Colonic mucosa (tissue), 4 donors: ENCODE measurements around the gene GPR32. TPM values are rescaled to one million over a fixed set of nuclear protein-coding genes. Genes with fewer than 3 reads are reported as not detected.
"Not testable (repeated sequence)": the region's sequence is repeated elsewhere in the genome, so short reads cannot be mapped to it uniquely, and the experiment has no call there.

Experiments
- DNase-seq: peaks from one replicate; pipeline ENCODE4 v3.0.0-alpha.2; 2020
- H3K27ac ChIP-seq: fragments of 200-600 bp; one replicate; pipeline ENCODE4 v1.8.0; 2021
- H3K27me3 ChIP-seq: fragments of 200-600 bp; one replicate; pipeline ENCODE4 v1.8.0; 2021
- H3K36me3 ChIP-seq: fragments of 200-600 bp; one replicate; pipeline ENCODE4 v1.8.0; 2021
- H3K4me1 ChIP-seq: fragments of 200-600 bp; one replicate; pipeline ENCODE4 v1.8.0; 2021; ENCODE audit warnings: mild to moderate bottlenecking
- H3K4me3 ChIP-seq: fragments of 200-600 bp; one replicate; pipeline ENCODE4 v1.8.0; 2021
- H3K9ac ChIP-seq, 2 donors: one replicate each; pipeline ENCODE4 v1.7.0; 2013; ENCODE audit warnings: control low read depth in 2 of 2, low read depth in 2 of 2, low read length in 2 of 2
- H3K9me3 ChIP-seq: fragments of 200-600 bp; one replicate; pipeline ENCODE4 v1.8.0; 2021
- CTCF ChIP-seq: fragments of 200-600 bp; IDR thresholded peaks from one replicate; pipeline ENCODE4 v1.8.0; 2022; ENCODE audit warnings: antibody characterized with exemption, mild to moderate bottlenecking
- intact Hi-C: fragments of 100-400 bp; cut with DNase I; formaldehyde crosslinking; loops from one replicate; pipeline ENCODE4 v1.14.1; 2022
- total RNA-seq, 2 donors: library from RNA; stranded (reverse); fragmentation: NEBNext Ultra II Directional in 1 of 2; extraction: Animal tissue kit (Norgen Biotek cat#: 25700) in 1 of 2; gene quantifications; one replicate each; pipeline ENCODE4 v1.2.1, GENCODE V29; 2021
- donor health status: healthy.
- donor health status: DM: no; HTN: no; CAD: no.
- donor health status: DM: no; HTN: no; CAD: no.

Gene GPR32
- total RNA-seq, 2 donors from 2014 or later: not detected

- no peaks in the 10 kb centered on the region for H3K9me3 ChIP-seq
- no peaks in the 10 kb centered on the region for H3K27me3 ChIP-seq
- no peaks in the 10 kb centered on the region for H3K36me3 ChIP-seq
- H3K4me1 ChIP-seq: no peaks in the 10 kb centered on the region
- H3K4me3 ChIP-seq: no peak overlapping the region
- no peak overlapping the region for H3K9ac ChIP-seq
- intact Hi-C loops: no loop called here
- TF ChIP-seq CTCF: no peak
- no peak overlapping the region for H3K27ac ChIP-seq
- DNase-seq: no peak
Observed at GRCh38 chr19:50741179-50741933, 28.9 kb upstream of the GPR32 start.

GRCh38 chr19:50743537-50743936, 26.7 kb upstream of the GPR32 start:
- intact Hi-C loops: no loop called here
- no peak for DNase-seq
- H3K36me3 ChIP-seq: no peaks in the 10 kb centered on the region
- no peaks in the 10 kb centered on the region for H3K27me3 ChIP-seq
- no peaks in the 10 kb centered on the region for H3K9me3 ChIP-seq
- no peaks in the 10 kb centered on the region for H3K4me1 ChIP-seq
- H3K4me3 ChIP-seq: no peak overlapping the region
- TF ChIP-seq CTCF: no peak
- no peak overlapping the region for H3K27ac ChIP-seq
- no peak overlapping the region for H3K9ac ChIP-seq

GRCh38 chr19:50745221-50745620, 25.0 kb upstream of the GPR32 start:
- Histone ChIP-seq H3K36me3 (no peaks in the 10 kb centered on the region), H3K4me3 (no peak overlapping the region), H3K27me3 (no peaks in the 10 kb centered on the region), H3K4me1 (no peaks in the 10 kb centered on the region), H3K27ac (no peak overlapping the region), H3K9me3 (no peaks in the 10 kb centered on the region), H3K9ac (no peak overlapping the region)
- intact Hi-C loops: no loop called here
- TF ChIP-seq CTCF: no peak
- DNase-seq: no peak

GRCh38 chr19:50747141-50747540, 23.1 kb upstream of the GPR32 start:
- H3K4me3 ChIP-seq, intact Hi-C loops, H3K27me3 ChIP-seq, H3K36me3 ChIP-seq, H3K9ac ChIP-seq, H3K27ac ChIP-seq, H3K9me3 ChIP-seq, DNase-seq, H3K4me1 ChIP-seq: not testable (repeated sequence)

- intact Hi-C loops: no loop called here
- Histone ChIP-seq H3K36me3 (no peaks in the 10 kb centered on the region), H3K9ac (no peak overlapping the region), H3K27ac (no peak overlapping the region), H3K27me3 (no peaks in the 10 kb centered on the region), H3K4me1 (no peaks in the 10 kb centered on the region), H3K9me3 (no peaks in the 10 kb centered on the region), H3K4me3 (no peak overlapping the region)
- no peak for DNase-seq
- TF ChIP-seq CTCF: no peak
Observed at GRCh38 chr19:50749490-50749889, 20.8 kb upstream of the GPR32 start.

- no peak overlapping the region for H3K9ac ChIP-seq
- no peaks in the 10 kb centered on the region for H3K4me1 ChIP-seq
- TF ChIP-seq CTCF: no peak
- no peak overlapping the region for H3K4me3 ChIP-seq
- intact Hi-C loops: no loop called here
- no peaks in the 10 kb centered on the region for H3K27me3 ChIP-seq
- no peak overlapping the region for H3K27ac ChIP-seq
- no peaks in the 10 kb centered on the region for H3K9me3 ChIP-seq
- H3K36me3 ChIP-seq: no peaks in the 10 kb centered on the region
- DNase-seq: no peak
Observed at GRCh38 chr19:50750010-50750409, 20.3 kb upstream of the GPR32 start.
